AG10803 (cell line): ENCODE results near the gene MYOM3.

ENCODE experiments used
- DNase-seq: peaks from one replicate; pipeline ENCODE4 v3.0.0; 2010; ENCODE audit warnings: low read depth
- H3K4me3 ChIP-seq: 2 replicates; pipeline ENCODE4 v1.5.1; 2011; ENCODE audit warnings: mild to moderate bottlenecking, low read length, control low read depth
- CTCF ChIP-seq: conservative IDR thresholded peaks from 2 replicates; pipeline ENCODE4 v1.5.1; 2011; ENCODE audit warnings: mild to moderate bottlenecking, low read length, control low read depth, inconsistent platforms

Gene MYOM3

GRCh38 chr1:24102961-24103360 is 9.0 kb downstream of the MYOM3 start:
- DNase-seq, result peak; percentile 39
- no peak overlapping the region for H3K4me3 ChIP-seq
- no peak for TF ChIP-seq CTCF

GRCh38 chr1:24101796-24102586 is 9.9 kb downstream of the MYOM3 start:
- no peak for DNase-seq
- TF ChIP-seq CTCF, result no peak
- H3K4me3 ChIP-seq, result no peak overlapping the region

- TF ChIP-seq CTCF, result no peak
- H3K4me3 ChIP-seq, result no peak overlapping the region
- DNase-seq, result no peak
Measured at GRCh38 chr1:24100945-24101737, 10.8 kb downstream of the MYOM3 start.

- no peak for TF ChIP-seq CTCF
- DNase-seq, result no peak
- H3K4me3 ChIP-seq, result no peak overlapping the region
Measured at GRCh38 chr1:24098943-24099638, 12.8 kb downstream of the MYOM3 start.

GRCh38 chr1:24098102-24098501 is 13.8 kb downstream of the MYOM3 start:
- H3K4me3 ChIP-seq, result no peak overlapping the region
- TF ChIP-seq CTCF, result no peak
- DNase-seq, result no peak

GRCh38 chr1:24097663-24098062 is 14.3 kb downstream of the MYOM3 start:
- no peak for DNase-seq
- no peak for TF ChIP-seq CTCF
- no peak overlapping the region for H3K4me3 ChIP-seq
